Panc1 (cell line): ENCODE data around the gene TMEM50B. TPM values are rescaled to one million over a fixed set of nuclear protein-coding genes. Genes with fewer than 3 reads are reported as not detected.

Experiments
- ATAC-seq: fragments of 200-7000 bp; cut with Tn5 transposase; 2 replicates; pipeline ENCODE4 v1.9.1; 2020; ENCODE audit warnings: mild to moderate bottlenecking, moderate library complexity
- BruUV-seq: library from RNA; stranded (reverse); fragments of 400-500 nt; replicated peaks from 2 replicates; lab custom pipeline; 2021; lab: Mats Ljungman, UMichigan
- CTCF ChIA-PET: fragments of 300-600 bp; sonication (Branson Sonifier 250); formaldehyde crosslinking; loops from one replicate; lab custom pipeline; 2022; ENCODE audit warnings: antibody characterized with exemption; lab: Charles Lee
- POLR2A ChIA-PET: fragments of 300-600 bp; sonication (Branson Sonifier 250); formaldehyde crosslinking; loops from one replicate; lab custom pipeline; 2022; ENCODE audit warnings: antibody characterized with exemption; lab: Charles Lee
- DNase-seq: peaks from one replicate; pipeline ENCODE4 v3.0.0-alpha.2; 2010; ENCODE audit warnings: low read depth, low spot score
- H3K27ac ChIP-seq: 2 replicates; pipeline ENCODE4 v1.5.1; 2011; ENCODE audit warnings: mild to moderate bottlenecking, low read length, inconsistent platforms
- H3K27me3 ChIP-seq: fragments of 200-500 bp; sonication (Bioruptor generic); 2 replicates; pipeline ENCODE4 v1.6.0; 2014; ENCODE audit warnings: low read length, inconsistent platforms; ENCODE audit not compliant: control insufficient read depth, insufficient read depth
- H3K36me3 ChIP-seq: fragments of 200-500 bp; sonication (Bioruptor generic); 2 replicates; pipeline ENCODE4 v1.5.1; 2014; ENCODE audit warnings: inconsistent platforms, mild to moderate bottlenecking, low read length, moderate library complexity; ENCODE audit not compliant: control insufficient read depth, insufficient read depth
- H3K4me1 ChIP-seq: 2 replicates; pipeline ENCODE4 v1.5.1; 2011; ENCODE audit warnings: inconsistent platforms, mild to moderate bottlenecking, low read length, moderate library complexity; ENCODE audit not compliant: control insufficient read depth, insufficient read depth
- H3K4me3 ChIP-seq, 2 experiments: 2 replicates each; pipeline ENCODE4 v1.5.1; 2011 to 2012; ENCODE audit warnings: low read depth in 2 of 2, low read length in 2 of 2, mild to moderate bottlenecking in 2 of 2, inconsistent platforms in 1 of 2, moderate library complexity in 1 of 2
- H3K9me3 ChIP-seq: fragments of 200-500 bp; sonication (Bioruptor generic); 2 replicates; pipeline ENCODE4 v1.5.1; 2014; ENCODE audit warnings: low read depth, mild to moderate bottlenecking, inconsistent platforms, low read length, moderate library complexity; ENCODE audit not compliant: control insufficient read depth, insufficient read depth
- POLR2AphosphoS5 ChIP-seq: IDR thresholded peaks from 2 replicates; pipeline ENCODE4 v1.6.1; 2012; ENCODE audit warnings: mild to moderate bottlenecking, low read depth, low read length, moderate library complexity
- SIN3A ChIP-seq: IDR thresholded peaks from 2 replicates; pipeline ENCODE4 v1.6.1; 2012; ENCODE audit warnings: low read depth, mild to moderate bottlenecking, low read length, moderate library complexity, borderline replicate concordance; ENCODE audit not compliant: insufficient read depth
- TCF7L2 ChIP-seq: IDR thresholded peaks from 2 replicates; pipeline ENCODE4 v1.6.1; 2011; ENCODE audit warnings: mild to moderate bottlenecking, low read depth, low read length, inconsistent platforms
- in situ Hi-C: cut with HindIII; loops from 2 replicates; pipeline ENCODE4 v1.10.0; 2016; ENCODE audit warnings: low sequenced_read_pairs, low pct_unique_long_range_greater_than_20kb
- intact Hi-C: fragments of 100-400 bp; cut with micrococcal nuclease; formaldehyde crosslinking; loops from one replicate; pipeline ENCODE4 v1.10.0; 2022; ENCODE audit not compliant: unreplicated experiment
- total RNA-seq: library from RNA; stranded (reverse); gene quantifications from one replicate; pipeline ENCODE4 v1.2.1, GENCODE V29; 2021; ENCODE audit not compliant: unreplicated experiment
- TF ChIP-seq, protein P1 (sequence below), 2 experiments: IDR thresholded peaks; 2 replicates each; pipeline ENCODE4 v1.6.1; 2011 to 2012; ENCODE audit warnings: low read depth in 2 of 2, control low read depth in 1 of 2, low read length in 1 of 2, mild to moderate bottlenecking in 1 of 2, moderate library complexity in 1 of 2; ENCODE audit not compliant: insufficient read depth in 1 of 2
- TF ChIP-seq, protein P2 (sequence below): fragments of 450-650 bp; IDR thresholded peaks from 2 replicates; pipeline ENCODE4 v1.5.1; 2017; ENCODE audit warnings: mild to moderate bottlenecking

TMEM50B gene
- total RNA-seq, 1 experiment from 2014 or later: 18.5 TPM

DNA sequence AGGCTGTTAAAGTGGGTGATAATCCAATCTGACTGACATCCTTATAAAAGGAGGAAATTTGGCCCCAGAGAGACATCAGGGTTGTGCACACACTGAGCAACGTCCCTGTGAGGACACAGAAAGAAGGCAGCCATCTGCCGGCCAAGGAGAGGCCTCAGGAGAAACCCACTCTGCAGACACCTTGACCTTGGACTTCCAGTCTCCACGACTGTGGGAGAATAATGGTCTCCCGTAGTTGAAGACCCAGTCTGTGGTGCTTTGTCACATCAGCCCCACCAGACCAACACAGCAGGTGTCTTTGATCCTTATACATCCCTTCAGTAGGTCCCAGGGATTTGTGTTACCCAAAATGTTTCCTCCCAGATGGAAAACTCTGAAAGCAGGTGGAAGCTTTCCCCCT is 16.0 kb upstream of the TMEM50B start:
- H3K36me3 ChIP-seq: no peaks in the 10 kb centered on the region
- CTCF ChIA-PET: no interaction called here
- ATAC-seq (no peak), DNase-seq (no peak)
- in situ Hi-C loops (no loop called here), intact Hi-C loops (no loop called here)
- no peak overlapping the region for H3K4me3 ChIP-seq
- no peaks in the 10 kb centered on the region for H3K4me1 ChIP-seq
- BruUV-seq: no TSS peak
- H3K27me3 ChIP-seq: no peaks in the 10 kb centered on the region
- TF ChIP-seq, protein P1, sequence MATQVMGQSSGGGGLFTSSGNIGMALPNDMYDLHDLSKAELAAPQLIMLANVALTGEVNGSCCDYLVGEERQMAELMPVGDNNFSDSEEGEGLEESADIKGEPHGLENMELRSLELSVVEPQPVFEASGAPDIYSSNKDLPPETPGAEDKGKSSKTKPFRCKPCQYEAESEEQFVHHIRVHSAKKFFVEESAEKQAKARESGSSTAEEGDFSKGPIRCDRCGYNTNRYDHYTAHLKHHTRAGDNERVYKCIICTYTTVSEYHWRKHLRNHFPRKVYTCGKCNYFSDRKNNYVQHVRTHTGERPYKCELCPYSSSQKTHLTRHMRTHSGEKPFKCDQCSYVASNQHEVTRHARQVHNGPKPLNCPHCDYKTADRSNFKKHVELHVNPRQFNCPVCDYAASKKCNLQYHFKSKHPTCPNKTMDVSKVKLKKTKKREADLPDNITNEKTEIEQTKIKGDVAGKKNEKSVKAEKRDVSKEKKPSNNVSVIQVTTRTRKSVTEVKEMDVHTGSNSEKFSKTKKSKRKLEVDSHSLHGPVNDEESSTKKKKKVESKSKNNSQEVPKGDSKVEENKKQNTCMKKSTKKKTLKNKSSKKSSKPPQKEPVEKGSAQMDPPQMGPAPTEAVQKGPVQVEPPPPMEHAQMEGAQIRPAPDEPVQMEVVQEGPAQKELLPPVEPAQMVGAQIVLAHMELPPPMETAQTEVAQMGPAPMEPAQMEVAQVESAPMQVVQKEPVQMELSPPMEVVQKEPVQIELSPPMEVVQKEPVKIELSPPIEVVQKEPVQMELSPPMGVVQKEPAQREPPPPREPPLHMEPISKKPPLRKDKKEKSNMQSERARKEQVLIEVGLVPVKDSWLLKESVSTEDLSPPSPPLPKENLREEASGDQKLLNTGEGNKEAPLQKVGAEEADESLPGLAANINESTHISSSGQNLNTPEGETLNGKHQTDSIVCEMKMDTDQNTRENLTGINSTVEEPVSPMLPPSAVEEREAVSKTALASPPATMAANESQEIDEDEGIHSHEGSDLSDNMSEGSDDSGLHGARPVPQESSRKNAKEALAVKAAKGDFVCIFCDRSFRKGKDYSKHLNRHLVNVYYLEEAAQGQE (IDR thresholded peaks at IDR 0.05; ENCODE audit: insufficient read depth in 1 of 2, low read depth in 2 of 2, low read length in 1 of 2): no peak
- TF ChIP-seq TCF7L2 (no peak), SIN3A (no peak), POLR2AphosphoS5 (no peak)
- TF ChIP-seq, protein P2, sequence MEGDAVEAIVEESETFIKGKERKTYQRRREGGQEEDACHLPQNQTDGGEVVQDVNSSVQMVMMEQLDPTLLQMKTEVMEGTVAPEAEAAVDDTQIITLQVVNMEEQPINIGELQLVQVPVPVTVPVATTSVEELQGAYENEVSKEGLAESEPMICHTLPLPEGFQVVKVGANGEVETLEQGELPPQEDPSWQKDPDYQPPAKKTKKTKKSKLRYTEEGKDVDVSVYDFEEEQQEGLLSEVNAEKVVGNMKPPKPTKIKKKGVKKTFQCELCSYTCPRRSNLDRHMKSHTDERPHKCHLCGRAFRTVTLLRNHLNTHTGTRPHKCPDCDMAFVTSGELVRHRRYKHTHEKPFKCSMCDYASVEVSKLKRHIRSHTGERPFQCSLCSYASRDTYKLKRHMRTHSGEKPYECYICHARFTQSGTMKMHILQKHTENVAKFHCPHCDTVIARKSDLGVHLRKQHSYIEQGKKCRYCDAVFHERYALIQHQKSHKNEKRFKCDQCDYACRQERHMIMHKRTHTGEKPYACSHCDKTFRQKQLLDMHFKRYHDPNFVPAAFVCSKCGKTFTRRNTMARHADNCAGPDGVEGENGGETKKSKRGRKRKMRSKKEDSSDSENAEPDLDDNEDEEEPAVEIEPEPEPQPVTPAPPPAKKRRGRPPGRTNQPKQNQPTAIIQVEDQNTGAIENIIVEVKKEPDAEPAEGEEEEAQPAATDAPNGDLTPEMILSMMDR: no peak
- no peaks in the 10 kb centered on the region for H3K9me3 ChIP-seq
- no peak overlapping the region for H3K27ac ChIP-seq
- POLR2A ChIA-PET: no interaction called here

DNA sequence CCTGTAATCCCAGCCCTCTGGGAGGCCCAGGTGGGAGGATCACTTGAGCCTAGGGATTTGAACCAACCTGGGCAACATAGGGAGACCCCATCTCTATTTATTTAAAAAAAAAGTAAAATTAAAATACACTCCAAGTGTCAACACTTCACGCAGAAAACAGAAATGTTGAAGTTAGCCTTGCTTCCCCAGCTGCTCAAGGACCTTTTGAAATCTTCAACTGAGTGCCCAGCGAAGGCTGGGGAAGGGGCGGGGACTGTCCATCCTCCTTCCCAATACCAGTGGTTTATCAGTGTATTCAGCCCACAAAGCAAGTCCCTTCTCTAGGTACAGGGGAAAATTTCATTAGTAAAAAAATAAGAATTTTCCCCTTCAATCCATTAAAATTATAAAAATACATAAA is 14.0 kb upstream of the TMEM50B start:
- BruUV-seq: no TSS peak
- ATAC-seq (no peak), DNase-seq (no peak)
- CTCF ChIA-PET: no interaction called here
- POLR2A ChIA-PET: no interaction called here
- in situ Hi-C loops: no loop called here
- Histone ChIP-seq H3K4me3 (no peak overlapping the region), H3K27ac (no peak overlapping the region), H3K36me3 (no peaks in the 10 kb centered on the region), H3K4me1 (no peaks in the 10 kb centered on the region), H3K9me3 (no peaks in the 10 kb centered on the region), H3K27me3 (no peaks in the 10 kb centered on the region)
- TF ChIP-seq, protein P2: no peak
- TF ChIP-seq POLR2AphosphoS5 (no peak), SIN3A (no peak), TCF7L2 (no peak)
- TF ChIP-seq, protein P1 (IDR thresholded peaks at IDR 0.05; ENCODE audit: insufficient read depth in 1 of 2, low read depth in 2 of 2, low read length in 1 of 2): no peak
- intact Hi-C loops: no loop called here
